Spleen (tissue), 11 donors: ENCODE results near the gene TMTC2. TPM values are rescaled to one million over a fixed set of nuclear protein-coding genes. Genes with fewer than 3 reads are reported as not detected.

Experiments used
- DNase-seq: peaks from one replicate; pipeline ENCODE4 v3.0.0-alpha.2; 2020
- H3K27ac ChIP-seq, 8 donors: fragments of 200-600 bp; sonication (generic) in 7 of 8; 1 replicate in 4 of 8; 2 replicates in 4 of 8; pipeline versions ENCODE4 v1.5.0 to v1.8.0; 2016 to 2021; ENCODE audit warnings: inconsistent platforms in 4 of 8, mild to moderate bottlenecking in 4 of 8, moderate library complexity in 1 of 8
- H3K27me3 ChIP-seq, 7 donors: fragments of 200-600 bp; sonication (generic) in 6 of 7; replicated peaks in 1 of 7; 1 replicate in 4 of 7; 2 replicates in 3 of 7; pipeline versions ENCODE4 v1.5.0 to v1.8.0; 2016 to 2021; ENCODE audit warnings: inconsistent platforms in 3 of 7, mild to moderate bottlenecking in 1 of 7
- H3K36me3 ChIP-seq, 6 donors: fragments of 200-600 bp; sonication (generic) in 5 of 6; 1 replicate in 4 of 6; 2 replicates in 2 of 6; pipeline versions ENCODE4 v1.5.0 to v1.8.0; 2016 to 2021; ENCODE audit warnings: inconsistent platforms in 2 of 6
- H3K4me1 ChIP-seq, 6 donors: fragments of 200-600 bp; sonication (generic) in 5 of 6; 1 replicate in 3 of 6; 2 replicates in 3 of 6; pipeline versions ENCODE4 v1.5.0 to v1.8.0; 2016 to 2021; ENCODE audit warnings: inconsistent platforms in 3 of 6
- H3K4me3 ChIP-seq, 8 donors: fragments of 200-600 bp; sonication (generic) in 7 of 8; 1 replicate in 4 of 8; 2 replicates in 4 of 8; pipeline versions ENCODE4 v1.5.0 to v1.8.0; 2016 to 2021; ENCODE audit warnings: inconsistent platforms in 4 of 8, mild to moderate bottlenecking in 4 of 8, moderate library complexity in 2 of 8
- H3K9me3 ChIP-seq, 8 donors: fragments of 200-600 bp; sonication (generic) in 7 of 8; 1 replicate in 4 of 8; 2 replicates in 4 of 8; pipeline versions ENCODE4 v1.5.0 to v1.8.0; 2016 to 2021; ENCODE audit warnings: inconsistent platforms in 4 of 8
- POLR2A ChIP-seq, 3 donors: fragments of 450-650 bp; IDR thresholded peaks; one replicate each; pipeline ENCODE4 v1.5.1; 2017; ENCODE audit warnings: antibody characterized with exemption in 3 of 3, mild to moderate bottlenecking in 1 of 3
- POLR2AphosphoS5 ChIP-seq, 3 donors: sonication (generic); formaldehyde crosslinking; IDR thresholded peaks; one replicate each; pipeline ENCODE4 v1.5.1; 2017; ENCODE audit warnings: antibody characterized with exemption in 3 of 3
- WGBS, 5 donors: extraction: QIAGEN DNeasy Blood & Tissue Kit in 3 of 5; methylation state at CpG; one replicate each; pipeline versions ENCODE4 v1.1.5 to v1.1.7; 2013 to 2018; 5-methylcytosine and 5-hydroxymethylcytosine counted together
- intact Hi-C: fragments of 100-400 bp; cut with DNase I; formaldehyde crosslinking; loops from one replicate; pipeline ENCODE4 v1.15.0; 2023; ENCODE audit warnings: low total_unique reads
- polyA plus RNA-seq, 3 donors: library from polyadenylated mRNA; stranded (reverse); fragments of 200-250 nt; gene quantifications; one replicate each; pipeline ENCODE4 v1.2.1, GENCODE V29; 2013
- total RNA-seq, 7 donors: library from RNA; depleted of rRNA in 3 of 7; stranded (reverse); fragments of >200 nt in 3 of 7; fragmentation: NEBNext Ultra II Directional in 4 of 7; extraction: Animal tissue kit (Norgen Biotek cat#: 25700) in 4 of 7; gene quantifications; one replicate each; pipeline versions ENCODE4 v1.1.0 to v1.2.1, GENCODE V29; 2016 to 2021
- TF ChIP-seq, protein P1 (sequence below), 11 experiments: fragments of 200-600 bp in 7 of 11; fragments of 450-650 bp in 4 of 11; sonication (generic) in 4 of 11; IDR thresholded peaks in 8 of 11; conservative IDR thresholded peaks in 3 of 11; 1 replicate in 7 of 11; 2 replicates in 4 of 11; pipeline versions ENCODE4 v1.4.0 to v1.8.0; 2016 to 2021; ENCODE audit warnings: antibody characterized with exemption in 11 of 11, inconsistent platforms in 4 of 11, mild to moderate bottlenecking in 1 of 11
- donor health status: healthy with polysubstance abuse.
- donor health status: DM: no; HTN: no; CAD: no; lungs with moderate emphysema.
- donor health status: DM: no; HTN: no; CAD: no.
- donor health status: Bipolar disorder and iron deficiency.
- donor health status: healthy.
- donor health status: DM: no; HTN: no; CAD: no.
- donor health status: DM: yes; HTN: yes; CAD: no.

The TMTC2 gene
- total and polyA plus RNA-seq, 10 donors = 0.74 to 8.5 (median 4.0) TPM

DNA sequence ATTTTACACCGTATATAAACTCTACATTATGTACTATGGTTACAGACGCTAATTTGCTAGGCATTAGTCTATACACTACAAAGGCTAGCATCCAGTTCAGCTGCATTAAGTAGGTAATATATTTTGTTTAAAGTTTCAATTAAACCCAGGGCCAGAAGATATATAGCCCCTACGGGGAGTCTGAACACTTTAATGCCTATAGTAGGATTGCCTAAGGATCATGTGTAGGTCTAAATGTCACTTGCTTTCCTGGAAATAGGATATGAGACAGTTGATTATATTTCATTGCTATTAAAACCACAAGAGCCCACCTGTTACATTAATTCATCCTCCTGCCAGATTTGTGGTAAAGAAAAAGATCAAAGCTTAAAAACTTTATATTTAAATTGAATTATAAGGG, 286.9 kb downstream of the TMTC2 start:
- no peaks in the 10 kb centered on the region for H3K9me3 ChIP-seq
- WGBS, 5 donors = 85 to 93% (median 88%) methylated on average over 3 of the region's 3 CpGs
- no peak overlapping the region for H3K4me3 ChIP-seq
- no peaks in the 10 kb centered on the region for H3K27me3 ChIP-seq
- H3K36me3 ChIP-seq = no peaks in the 10 kb centered on the region
- no peak for DNase-seq
- intact Hi-C loops = no loop called here
- H3K27ac ChIP-seq = no peak overlapping the region
- TF ChIP-seq POLR2AphosphoS5 (IDR thresholded peaks at IDR 0.05) (no peak), POLR2A (IDR thresholded peaks at IDR 0.05) (no peak)
- TF ChIP-seq, protein P1, sequence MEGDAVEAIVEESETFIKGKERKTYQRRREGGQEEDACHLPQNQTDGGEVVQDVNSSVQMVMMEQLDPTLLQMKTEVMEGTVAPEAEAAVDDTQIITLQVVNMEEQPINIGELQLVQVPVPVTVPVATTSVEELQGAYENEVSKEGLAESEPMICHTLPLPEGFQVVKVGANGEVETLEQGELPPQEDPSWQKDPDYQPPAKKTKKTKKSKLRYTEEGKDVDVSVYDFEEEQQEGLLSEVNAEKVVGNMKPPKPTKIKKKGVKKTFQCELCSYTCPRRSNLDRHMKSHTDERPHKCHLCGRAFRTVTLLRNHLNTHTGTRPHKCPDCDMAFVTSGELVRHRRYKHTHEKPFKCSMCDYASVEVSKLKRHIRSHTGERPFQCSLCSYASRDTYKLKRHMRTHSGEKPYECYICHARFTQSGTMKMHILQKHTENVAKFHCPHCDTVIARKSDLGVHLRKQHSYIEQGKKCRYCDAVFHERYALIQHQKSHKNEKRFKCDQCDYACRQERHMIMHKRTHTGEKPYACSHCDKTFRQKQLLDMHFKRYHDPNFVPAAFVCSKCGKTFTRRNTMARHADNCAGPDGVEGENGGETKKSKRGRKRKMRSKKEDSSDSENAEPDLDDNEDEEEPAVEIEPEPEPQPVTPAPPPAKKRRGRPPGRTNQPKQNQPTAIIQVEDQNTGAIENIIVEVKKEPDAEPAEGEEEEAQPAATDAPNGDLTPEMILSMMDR (IDR thresholded peaks at IDR 0.05 in 8 of 11, conservative IDR thresholded peaks at IDR 0.05 in 3 of 11) = no peak
- H3K4me1 ChIP-seq = no peaks in the 10 kb centered on the region

DNA sequence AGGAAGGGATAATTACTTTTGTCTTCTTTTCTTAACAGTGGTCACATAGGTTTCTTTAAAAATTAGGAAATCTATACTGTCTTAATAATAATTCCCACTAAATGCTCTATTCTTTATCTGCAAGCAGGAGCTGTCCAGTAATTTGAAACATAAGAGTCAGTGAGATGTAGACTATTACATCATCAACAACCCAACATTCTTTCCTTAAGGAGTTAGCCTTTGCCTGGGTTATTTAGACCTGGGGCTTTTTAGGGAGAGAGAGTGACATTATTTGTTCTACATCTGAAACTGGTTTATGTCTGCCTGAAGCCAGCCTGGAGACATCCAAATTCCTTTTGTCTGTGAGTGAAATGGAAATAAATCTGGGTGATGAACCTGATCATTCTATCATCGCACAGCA, 294.4 kb downstream of the TMTC2 start:
- Histone ChIP-seq H3K4me1 (no peaks in the 10 kb centered on the region), H3K27ac (no peak overlapping the region), H3K36me3 (no peaks in the 10 kb centered on the region), H3K9me3 (no peaks in the 10 kb centered on the region), H3K4me3 (no peak overlapping the region), H3K27me3 (no peaks in the 10 kb centered on the region)
- DNase-seq = no peak
- TF ChIP-seq, protein P1 (IDR thresholded peaks at IDR 0.05 in 8 of 11, conservative IDR thresholded peaks at IDR 0.05 in 3 of 11) = no peak
- TF ChIP-seq POLR2A (IDR thresholded peaks at IDR 0.05) = no peak
- TF ChIP-seq POLR2AphosphoS5 (IDR thresholded peaks at IDR 0.05) = no peak
- intact Hi-C loops = no loop called here
- WGBS, 5 donors = 75 to 94% (median 85%) methylated on average over 1 of the region's 1 CpG

DNA sequence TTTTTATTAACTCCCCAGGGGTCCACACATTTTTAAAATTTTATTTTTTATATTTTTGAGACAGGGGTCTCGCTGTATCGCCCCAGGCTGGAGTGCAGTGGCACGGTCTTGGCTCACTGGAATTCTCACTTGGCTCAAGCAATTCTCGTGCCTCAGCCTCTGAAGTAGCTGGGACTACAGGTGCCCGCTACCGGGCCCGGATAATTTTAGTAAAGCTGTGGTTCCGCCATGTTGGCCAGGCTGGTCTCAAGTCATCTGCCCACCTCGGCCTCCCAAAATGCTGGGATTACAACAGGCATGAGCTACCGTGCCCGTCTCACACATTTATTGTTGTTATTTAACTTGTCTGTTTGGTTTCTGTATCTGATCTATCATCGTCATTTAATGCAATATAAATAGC, 307.4 kb downstream of the TMTC2 start:
- no peak for DNase-seq
- Histone ChIP-seq H3K27me3 (no peaks in the 10 kb centered on the region), H3K4me1 (no peaks in the 10 kb centered on the region), H3K4me3 (no peak overlapping the region), H3K9me3 (no peaks in the 10 kb centered on the region), H3K27ac (no peak overlapping the region), H3K36me3 (no peaks in the 10 kb centered on the region)
- TF ChIP-seq POLR2A (IDR thresholded peaks at IDR 0.05) (no peak), POLR2AphosphoS5 (IDR thresholded peaks at IDR 0.05) (no peak)
- TF ChIP-seq, protein P1 (IDR thresholded peaks at IDR 0.05 in 8 of 11, conservative IDR thresholded peaks at IDR 0.05 in 3 of 11) = no peak
- intact Hi-C loops = no loop called here
- WGBS, 5 donors = 89 to 96% (median 92%) methylated on average over 12 of the region's 12 CpGs

DNA sequence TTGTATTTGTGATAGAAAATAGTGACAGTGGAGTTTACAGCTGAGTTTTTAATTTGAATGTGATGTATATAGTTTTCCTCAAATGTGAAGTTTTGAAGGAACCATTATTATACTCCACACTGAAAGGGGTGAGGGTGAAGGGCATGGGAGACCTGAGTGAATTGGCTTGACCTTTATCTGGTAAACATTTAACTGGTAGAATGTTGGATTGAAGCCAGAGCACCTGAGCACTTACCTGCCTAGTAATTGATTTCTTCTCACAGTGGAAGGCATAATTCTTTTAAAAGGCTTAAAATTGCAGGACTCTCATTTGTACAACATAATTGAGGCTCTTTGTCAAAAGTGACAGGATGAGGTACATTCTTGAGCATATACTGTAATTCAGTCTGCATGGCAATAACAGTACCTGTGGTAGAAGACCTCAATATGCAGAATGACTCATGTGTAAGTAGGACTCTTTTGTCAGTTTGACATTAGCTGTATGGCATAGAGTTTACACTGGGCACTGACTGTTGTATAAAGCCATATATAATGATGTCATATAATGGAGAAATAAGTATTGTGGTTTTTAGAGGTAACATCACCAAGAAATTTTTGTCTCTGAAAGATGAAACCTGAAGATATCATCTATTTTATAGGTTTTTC, 309.6 kb downstream of the TMTC2 start:
- Histone ChIP-seq H3K27ac (no peak overlapping the region), H3K4me1 (no peaks in the 10 kb centered on the region), H3K27me3 (no peaks in the 10 kb centered on the region), H3K4me3 (no peak overlapping the region), H3K36me3 (no peaks in the 10 kb centered on the region), H3K9me3 (no peaks in the 10 kb centered on the region)
- DNase-seq = no peak
- intact Hi-C loops = no loop called here
- TF ChIP-seq POLR2AphosphoS5 (IDR thresholded peaks at IDR 0.05) (no peak), POLR2A (IDR thresholded peaks at IDR 0.05) (no peak)
- TF ChIP-seq, protein P1 (IDR thresholded peaks at IDR 0.05 in 8 of 11, conservative IDR thresholded peaks at IDR 0.05 in 3 of 11) = no peak
